ENCODE data around the gene HOXA9. TPM values are rescaled to one million over a fixed set of nuclear protein-coding genes. Genes with fewer than 3 reads are reported as not detected.

HOXA9 gene
- total RNA-seq, 1 donor from 2014 or later = not detected

DNA sequence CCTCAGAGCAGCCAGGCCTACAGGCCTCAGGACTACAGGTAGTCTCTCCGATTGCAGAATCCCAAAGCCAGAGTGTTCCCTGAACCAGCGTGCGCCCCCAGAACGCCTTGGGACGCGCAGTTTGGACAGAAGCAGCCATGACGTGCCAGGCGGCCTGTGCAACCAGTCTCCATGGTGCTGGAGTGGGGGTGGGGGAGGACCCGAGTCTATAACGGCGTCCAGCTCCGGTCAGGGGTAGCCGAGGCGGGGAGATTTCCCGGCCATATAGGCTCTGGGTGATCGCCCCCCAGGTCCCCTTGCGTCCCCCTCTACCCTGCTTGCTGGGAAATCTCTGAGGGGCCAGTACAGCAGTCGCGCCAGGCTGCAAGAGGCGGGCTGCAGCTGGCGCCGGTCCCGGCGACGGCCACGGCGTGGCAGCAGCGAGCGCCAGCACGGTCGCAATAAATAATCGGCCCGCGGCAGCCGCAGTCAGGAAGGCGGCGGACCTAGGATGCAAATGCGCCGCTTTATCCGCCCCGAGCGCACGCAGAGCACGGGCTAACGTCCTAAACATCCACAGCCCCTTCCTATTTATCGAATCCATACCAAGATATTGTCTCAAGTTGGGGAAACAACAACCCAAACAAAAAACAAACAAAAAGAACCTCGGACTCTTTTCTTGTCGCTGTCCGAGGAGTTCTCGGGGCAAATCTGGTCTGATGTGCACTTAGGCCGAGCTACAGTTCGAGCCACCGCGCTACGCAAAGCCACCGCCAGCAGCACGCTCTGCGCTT lies 14.6 kb downstream of the HOXA9 start:
- no peaks in the 10 kb centered on the region for H3K79me2 ChIP-seq (ENCODE audit: low read depth)
- H3K4me2 ChIP-seq = peak overlapping the region; percentile 66
- peaks cover 2% of the 10 kb centered on the region for H3K36me3 Mint-ChIP-seq
- peak overlapping the region; percentile 78 for H3K4me3 Mint-ChIP-seq
- H3K9me3 ChIP-seq (ENCODE audit: low read depth) = no peaks in the 10 kb centered on the region
- H3K27me3 ChIP-seq = peaks cover 100% of the 10 kb centered on the region
- H3K36me3 ChIP-seq = no peaks in the 10 kb centered on the region
- no peak overlapping the region for H3K27ac Mint-ChIP-seq
- H3K4me1 Mint-ChIP-seq = peaks cover 8% of the 10 kb centered on the region
- peak overlapping the region; percentile 32 for H3K4me3 ChIP-seq
- H3F3A ChIP-seq (ENCODE audit: low read depth) = no peaks in the 10 kb centered on the region
- H3K9ac ChIP-seq = no peak overlapping the region
- peak; percentile 91 for DNase-seq (ENCODE audit: low spot score)
- no peak overlapping the region for H3K27ac ChIP-seq
- no peaks in the 10 kb centered on the region for H3K4me1 ChIP-seq
- peaks cover 95% of the 10 kb centered on the region for H3K27me3 Mint-ChIP-seq (ENCODE audit: insufficient read depth, low read depth)
- peaks cover 72% of the 10 kb centered on the region for H4K20me1 ChIP-seq (ENCODE audit: low read depth)
- peak; percentile 75 for TF ChIP-seq EZH2phosphoT487 (IDR thresholded peaks at IDR 0.05)
- TF ChIP-seq, protein P1, sequence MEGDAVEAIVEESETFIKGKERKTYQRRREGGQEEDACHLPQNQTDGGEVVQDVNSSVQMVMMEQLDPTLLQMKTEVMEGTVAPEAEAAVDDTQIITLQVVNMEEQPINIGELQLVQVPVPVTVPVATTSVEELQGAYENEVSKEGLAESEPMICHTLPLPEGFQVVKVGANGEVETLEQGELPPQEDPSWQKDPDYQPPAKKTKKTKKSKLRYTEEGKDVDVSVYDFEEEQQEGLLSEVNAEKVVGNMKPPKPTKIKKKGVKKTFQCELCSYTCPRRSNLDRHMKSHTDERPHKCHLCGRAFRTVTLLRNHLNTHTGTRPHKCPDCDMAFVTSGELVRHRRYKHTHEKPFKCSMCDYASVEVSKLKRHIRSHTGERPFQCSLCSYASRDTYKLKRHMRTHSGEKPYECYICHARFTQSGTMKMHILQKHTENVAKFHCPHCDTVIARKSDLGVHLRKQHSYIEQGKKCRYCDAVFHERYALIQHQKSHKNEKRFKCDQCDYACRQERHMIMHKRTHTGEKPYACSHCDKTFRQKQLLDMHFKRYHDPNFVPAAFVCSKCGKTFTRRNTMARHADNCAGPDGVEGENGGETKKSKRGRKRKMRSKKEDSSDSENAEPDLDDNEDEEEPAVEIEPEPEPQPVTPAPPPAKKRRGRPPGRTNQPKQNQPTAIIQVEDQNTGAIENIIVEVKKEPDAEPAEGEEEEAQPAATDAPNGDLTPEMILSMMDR (IDR thresholded peaks at IDR 0.05) = peak; percentile 82
- TF ChIP-seq EZH2 (IDR thresholded peaks at IDR 0.05) = peak; percentile 99
- H3K9me3 Mint-ChIP-seq = peaks cover 24% of the 10 kb centered on the region
- H2AFZ ChIP-seq (replicated peaks) = no peak overlapping the region

DNA sequence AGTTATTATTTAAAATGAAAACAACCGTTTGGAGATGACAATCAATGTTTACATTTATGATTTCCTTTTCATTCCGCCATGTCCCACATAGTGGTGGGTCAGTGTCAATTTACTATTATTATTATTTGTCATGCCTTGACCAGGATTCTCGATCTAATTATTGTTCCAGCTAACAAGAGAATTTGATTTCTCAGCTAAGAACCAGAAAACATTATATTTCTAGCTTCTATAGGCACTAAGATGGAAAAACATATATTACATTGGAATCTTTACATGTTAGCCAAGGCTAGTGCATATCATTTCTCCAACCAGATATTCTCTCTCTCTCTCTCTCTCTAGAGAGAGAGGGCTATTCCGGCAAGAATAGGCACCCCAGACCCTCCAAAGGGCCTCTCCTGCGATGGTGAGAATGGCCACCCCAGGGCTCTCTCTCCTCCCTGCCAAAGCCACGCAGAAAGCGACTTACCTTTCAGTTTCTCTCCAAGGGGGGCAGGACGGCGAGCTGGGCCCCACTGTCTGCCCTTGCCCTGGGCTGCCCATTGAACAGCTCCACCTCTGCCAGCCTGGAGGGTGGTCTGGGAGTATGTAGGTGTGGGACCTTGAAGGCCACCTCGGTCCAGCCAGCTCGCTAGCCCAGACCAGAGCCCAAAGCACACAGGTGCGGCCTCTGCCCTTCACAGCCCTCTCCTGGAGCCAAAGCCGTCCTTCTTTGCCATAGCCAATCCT lies 15.3 kb downstream of the HOXA9 start:
- Histone ChIP-seq H3F3A (ENCODE audit: low read depth) (no peaks in the 10 kb centered on the region), H3K9me3 (ENCODE audit: low read depth) (no peaks in the 10 kb centered on the region), H3K27me3 (peaks cover 100% of the 10 kb centered on the region), H3K4me2 (no peak overlapping the region), H3K4me3 (peak overlapping the region; percentile 32), H3K9ac (no peak overlapping the region), H3K27ac (no peak overlapping the region), H3K4me1 (no peaks in the 10 kb centered on the region), H3K36me3 (no peaks in the 10 kb centered on the region), H4K20me1 (ENCODE audit: low read depth) (peaks cover 74% of the 10 kb centered on the region), H2AFZ (replicated peaks) (no peak overlapping the region), H3K79me2 (ENCODE audit: low read depth) (no peaks in the 10 kb centered on the region)
- TF ChIP-seq EZH2 (IDR thresholded peaks at IDR 0.05) (no peak), EZH2phosphoT487 (IDR thresholded peaks at IDR 0.05) (no peak)
- TF ChIP-seq, protein P1 (IDR thresholded peaks at IDR 0.05) = no peak
- Mint-ChIP-seq H3K27ac (no peak overlapping the region), H3K36me3 (peaks cover 2% of the 10 kb centered on the region), H3K27me3 (ENCODE audit: insufficient read depth, low read depth) (peaks cover 95% of the 10 kb centered on the region), H3K9me3 (peaks cover 28% of the 10 kb centered on the region), H3K4me3 (no peak overlapping the region), H3K4me1 (peaks cover 5% of the 10 kb centered on the region)
- DNase-seq (ENCODE audit: low spot score) = no peak

GRCh38 chr7:27148756-27149641 lies 16.3 kb downstream of the HOXA9 start:
- H3F3A ChIP-seq (ENCODE audit: low read depth) = no peaks in the 10 kb centered on the region
- H3K36me3 Mint-ChIP-seq = peaks cover 2% of the 10 kb centered on the region
- H3K27ac Mint-ChIP-seq = no peak overlapping the region
- H2AFZ ChIP-seq (replicated peaks) = no peak overlapping the region
- H3K9me3 Mint-ChIP-seq = peaks cover 30% of the 10 kb centered on the region
- DNase-seq (ENCODE audit: low spot score) = no peak
- peaks cover 94% of the 10 kb centered on the region for H3K27me3 Mint-ChIP-seq (ENCODE audit: insufficient read depth, low read depth)
- H3K27ac ChIP-seq = no peak overlapping the region
- H3K27me3 ChIP-seq = peaks cover 100% of the 10 kb centered on the region
- no peaks in the 10 kb centered on the region for H3K36me3 ChIP-seq
- no peaks in the 10 kb centered on the region for H3K4me1 ChIP-seq
- no peaks in the 10 kb centered on the region for H3K79me2 ChIP-seq (ENCODE audit: low read depth)
- no peak overlapping the region for H3K4me3 Mint-ChIP-seq
- TF ChIP-seq, protein P1 (IDR thresholded peaks at IDR 0.05) = no peak
- TF ChIP-seq EZH2 (IDR thresholded peaks at IDR 0.05) = peak; percentile 71
- peak; percentile 1 for TF ChIP-seq EZH2phosphoT487 (IDR thresholded peaks at IDR 0.05)
- no peak overlapping the region for H3K4me2 ChIP-seq
- H3K4me1 Mint-ChIP-seq = peaks cover 5% of the 10 kb centered on the region
- no peak overlapping the region for H3K9ac ChIP-seq
- no peaks in the 10 kb centered on the region for H3K9me3 ChIP-seq (ENCODE audit: low read depth)
- H4K20me1 ChIP-seq (ENCODE audit: low read depth) = peaks cover 71% of the 10 kb centered on the region
- H3K4me3 ChIP-seq = no peak overlapping the region
